HG02943 (cell line): ENCODE data around the gene PSMC4.
"Not testable (repeated sequence)": the region's sequence is repeated elsewhere in the genome, so short reads cannot be mapped to it uniquely, and the experiment has no call there.

Source experiments
- ATAC-seq: cut with Tn5 transposase; IDR thresholded peaks from one replicate; pipeline ENCODE4 v1.9.1; 2021; ENCODE audit warnings: mild to moderate bottlenecking, low read depth, moderate library complexity; ENCODE audit not compliant: unreplicated experiment

PSMC4 gene

GRCh38 chr19:39942366-39942730, 28.6 kb upstream of the PSMC4 start:
- no peak for ATAC-seq

GRCh38 chr19:39943586-39943985, 27.4 kb upstream of the PSMC4 start:
- ATAC-seq = no peak

- no peak for ATAC-seq
These were observed 24.4 kb upstream of the PSMC4 start for GRCh38 chr19:39946532-39946931.

GRCh38 chr19:39949026-39949747, 21.8 kb upstream of the PSMC4 start:
- ATAC-seq = no peak

GRCh38 chr19:39951065-39951650, 19.8 kb upstream of the PSMC4 start:
- no peak for ATAC-seq

- no peak for ATAC-seq
These were observed 19.3 kb upstream of the PSMC4 start for GRCh38 chr19:39951686-39952085.

- no peak for ATAC-seq
These were observed 17.1 kb upstream of the PSMC4 start for GRCh38 chr19:39953915-39954314.

GRCh38 chr19:39957886-39958285, 13.1 kb upstream of the PSMC4 start:
- not testable (repeated sequence) for ATAC-seq

- ATAC-seq = not testable (repeated sequence)
These were observed 12.0 kb upstream of the PSMC4 start for GRCh38 chr19:39958942-39959341.

GRCh38 chr19:39959407-39959806, 11.6 kb upstream of the PSMC4 start:
- ATAC-seq = not testable (repeated sequence)

- ATAC-seq = no peak
These were observed 7.1 kb upstream of the PSMC4 start for GRCh38 chr19:39963898-39964297.

GRCh38 chr19:39966617-39967016, 4.3 kb upstream of the PSMC4 start:
- no peak for ATAC-seq

GRCh38 chr19:39967561-39967960, 3.4 kb upstream of the PSMC4 start:
- no peak for ATAC-seq

- ATAC-seq = no peak
These were observed 2.2 kb upstream of the PSMC4 start for GRCh38 chr19:39968789-39969188.

GRCh38 chr19:39969266-39969665, 1.7 kb upstream of the PSMC4 start:
- no peak for ATAC-seq

GRCh38 chr19:39969681-39970424, 1.1 kb upstream of the PSMC4 start:
- peak; percentile 4 for ATAC-seq

- ATAC-seq = no peak
These were observed 615 bp upstream of the PSMC4 start for GRCh38 chr19:39970425-39970674.

- ATAC-seq = no peak
These were observed 543 bp downstream of the PSMC4 start for GRCh38 chr19:39971380-39972035.

GRCh38 chr19:39974377-39975155, 3.6 kb downstream of the PSMC4 start:
- ATAC-seq = no peak

GRCh38 chr19:39982883-39983282, 11.9 kb downstream of the PSMC4 start:
- ATAC-seq = no peak
